ENCODE data around the gene HOXD1.
A peak's percentile ranks its signal among the peaks of the same experiment; 100 is the strongest.

HOXD1 gene

GRCh38 chr2:176152350-176153181 is 35.9 kb upstream of the HOXD1 start:
- no peak for DNase-seq

GRCh38 chr2:176154576-176155252 is 33.8 kb upstream of the HOXD1 start:
- DNase-seq: no peak

- no peak for DNase-seq
These were observed 33.0 kb upstream of the HOXD1 start for GRCh38 chr2:176155356-176156044.

- no peak for DNase-seq
These were observed 32.1 kb upstream of the HOXD1 start for GRCh38 chr2:176156301-176156806.

- DNase-seq: no peak
These were observed 31.5 kb upstream of the HOXD1 start, which contains the start of gene HOXD3 for GRCh38 chr2:176156807-176157498. Gene HOXD3 (plus strand): TSS chr2:176157307. CDS start chr2:176169115, 11,808 bp downstream.

- peak in 4 of 14 donors; percentile 30 to 48 (median 34) for DNase-seq
These were observed 30.8 kb upstream of the HOXD1 start for GRCh38 chr2:176157499-176158185.

GRCh38 chr2:176158186-176158591 is 30.3 kb upstream of the HOXD1 start:
- DNase-seq: peak in 2 of 14 donors; percentile 25 to 28

GRCh38 chr2:176158855-176159662 is 29.4 kb upstream of the HOXD1 start:
- DNase-seq: peak in 1 of 14 donors; percentile 55

GRCh38 chr2:176159663-176160250 is 28.7 kb upstream of the HOXD1 start:
- DNase-seq: no peak

GRCh38 chr2:176160251-176160985 is 28.1 kb upstream of the HOXD1 start:
- DNase-seq: peak in 3 of 14 donors; percentile 20 to 41 (median 26)

GRCh38 chr2:176160986-176161824 is 27.3 kb upstream of the HOXD1 start:
- DNase-seq: no peak

GRCh38 chr2:176161825-176162626 is 26.4 kb upstream of the HOXD1 start:
- DNase-seq: peak in 3 of 14 donors; percentile 21 to 23 (median 22)

GRCh38 chr2:176162911-176163671 is 25.4 kb upstream of the HOXD1 start:
- peak in 1 of 14 donors; percentile 12 for DNase-seq

- DNase-seq: no peak
These were observed 24.8 kb upstream of the HOXD1 start for GRCh38 chr2:176163672-176164056.

- no peak for DNase-seq
These were observed 24.3 kb upstream of the HOXD1 start for GRCh38 chr2:176164201-176164600.

- DNase-seq: no peak
These were observed 23.7 kb upstream of the HOXD1 start for GRCh38 chr2:176164611-176165369.

Data from C1 segment of cervical spinal cord (tissue), 14 donors.